RWPE1 (cell line): ENCODE data around the gene TEN1.
A peak's percentile ranks its signal among the peaks of the same experiment; 100 is the strongest.
"Not testable (repeated sequence)": the region's sequence is repeated elsewhere in the genome, so short reads cannot be mapped to it uniquely, and the experiment has no call there.

Experiments
- CTCF ChIA-PET: fragments of 350-600 bp; sonication (Branson Sonifier 250); formaldehyde crosslinking; extraction: SDS; loops from one replicate; lab custom pipeline; 2021; lab: Yijun Ruan, JAX
- POLR2A ChIA-PET: fragments of 400-600 bp; formaldehyde crosslinking; extraction: SDS; loops from one replicate; lab custom pipeline; 2020; ENCODE audit warnings: antibody characterized with exemption; ENCODE audit not compliant: low non-redundant PET; lab: Yijun Ruan, JAX
- DNase-seq: peaks from one replicate; pipeline ENCODE4 v3.0.0; 2012; ENCODE audit warnings: low spot score
- H3K27ac ChIP-seq: fragments of 450-650 bp; 2 replicates; pipeline ENCODE4 v1.5.1; 2017
- TF ChIP-seq, protein P1 (sequence below): fragments of 450-650 bp; conservative IDR thresholded peaks from 2 replicates; pipeline ENCODE4 v1.5.1; 2017; ENCODE audit warnings: low read depth, mild to moderate bottlenecking

TEN1 gene

DNA sequence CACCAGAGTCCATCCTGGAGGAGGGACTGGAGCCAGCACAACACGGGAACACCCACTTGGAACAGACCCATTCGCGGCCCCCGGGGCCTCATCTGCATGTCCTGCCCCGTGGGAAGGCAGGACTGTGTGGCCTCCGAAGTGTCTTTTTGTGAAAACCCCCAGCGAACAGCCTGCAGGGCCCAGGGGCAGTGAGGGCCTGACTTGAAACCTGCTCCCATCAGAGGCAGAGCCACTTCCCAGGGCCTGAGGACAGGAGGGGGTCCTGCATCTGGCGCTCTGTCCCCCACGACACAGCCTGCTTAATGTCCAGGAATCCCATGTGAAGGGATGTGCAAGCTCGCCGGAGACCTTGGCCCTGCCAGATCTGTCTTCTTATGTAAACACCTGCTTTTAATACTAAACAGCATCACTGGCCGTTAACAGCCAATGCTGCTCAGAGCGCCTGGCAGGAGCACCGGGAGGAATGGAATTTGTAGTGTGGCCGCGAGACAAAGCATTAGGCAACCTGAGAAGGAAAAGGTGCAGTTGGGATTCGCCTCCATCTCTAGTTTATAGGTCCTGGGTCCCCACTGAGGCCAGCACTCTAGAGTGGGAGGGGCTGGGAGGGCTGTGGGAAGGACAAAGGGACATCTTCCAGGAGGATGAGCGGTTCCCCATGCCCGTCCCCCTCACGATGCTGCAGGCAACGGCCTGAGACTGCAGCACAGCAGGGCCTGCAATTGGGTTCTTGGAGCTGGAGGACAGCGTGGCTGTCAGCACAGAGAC lies 57.6 kb downstream of the TEN1 start:
- TF ChIP-seq, protein P1, sequence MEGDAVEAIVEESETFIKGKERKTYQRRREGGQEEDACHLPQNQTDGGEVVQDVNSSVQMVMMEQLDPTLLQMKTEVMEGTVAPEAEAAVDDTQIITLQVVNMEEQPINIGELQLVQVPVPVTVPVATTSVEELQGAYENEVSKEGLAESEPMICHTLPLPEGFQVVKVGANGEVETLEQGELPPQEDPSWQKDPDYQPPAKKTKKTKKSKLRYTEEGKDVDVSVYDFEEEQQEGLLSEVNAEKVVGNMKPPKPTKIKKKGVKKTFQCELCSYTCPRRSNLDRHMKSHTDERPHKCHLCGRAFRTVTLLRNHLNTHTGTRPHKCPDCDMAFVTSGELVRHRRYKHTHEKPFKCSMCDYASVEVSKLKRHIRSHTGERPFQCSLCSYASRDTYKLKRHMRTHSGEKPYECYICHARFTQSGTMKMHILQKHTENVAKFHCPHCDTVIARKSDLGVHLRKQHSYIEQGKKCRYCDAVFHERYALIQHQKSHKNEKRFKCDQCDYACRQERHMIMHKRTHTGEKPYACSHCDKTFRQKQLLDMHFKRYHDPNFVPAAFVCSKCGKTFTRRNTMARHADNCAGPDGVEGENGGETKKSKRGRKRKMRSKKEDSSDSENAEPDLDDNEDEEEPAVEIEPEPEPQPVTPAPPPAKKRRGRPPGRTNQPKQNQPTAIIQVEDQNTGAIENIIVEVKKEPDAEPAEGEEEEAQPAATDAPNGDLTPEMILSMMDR: no peak
- no peak for DNase-seq
- CTCF ChIA-PET: interaction anchor here (1.8 kb wide), 1 partner anchor 22 kb away, joined by 9 read pairs; no protein-coding TSS in a partner anchor
- POLR2A ChIA-PET: no interaction called here
- peak overlapping the region; percentile 14 for H3K27ac ChIP-seq

GRCh38 chr17:76038050-76038449 lies 59.0 kb downstream of the TEN1 start:
- CTCF ChIA-PET: interaction anchor here (1.0 to 1.3 kb wide), 2 partner anchors 24 to 32 kb away, joined by 4 read pairs; no protein-coding TSS in a partner anchor
- POLR2A ChIA-PET: no interaction called here
- TF ChIP-seq, protein P1: no peak
- no peak for DNase-seq
- no peak overlapping the region for H3K27ac ChIP-seq

DNA sequence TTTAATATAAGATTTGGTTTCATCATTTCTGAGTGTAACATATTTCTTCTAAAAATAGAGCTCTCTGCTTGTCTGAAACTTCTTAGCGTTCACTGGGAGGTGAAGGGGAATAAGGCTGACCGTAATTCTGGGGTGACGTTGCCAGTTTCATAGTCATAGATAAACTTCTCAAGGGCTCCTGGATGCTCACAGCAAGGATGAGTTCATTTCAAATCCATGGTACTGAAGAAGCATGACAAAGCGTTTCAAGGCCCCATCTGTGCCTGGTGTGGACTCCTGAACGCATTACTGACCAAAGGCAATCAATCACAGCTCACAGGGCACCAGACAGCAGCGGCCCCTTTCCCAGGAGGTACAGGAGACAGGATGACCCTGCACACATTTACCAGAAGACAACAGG lies 60.1 kb downstream of the TEN1 start:
- TF ChIP-seq, protein P1: no peak
- peak overlapping the region; percentile 27 for H3K27ac ChIP-seq
- CTCF ChIA-PET: interaction anchor here (0.6 kb wide), 1 partner anchor 48 kb away, joined by 3 read pairs; no protein-coding TSS in a partner anchor
- POLR2A ChIA-PET: no interaction called here
- DNase-seq: no peak

GRCh38 chr17:76040376-76040775 lies 61.3 kb downstream of the TEN1 start:
- POLR2A ChIA-PET: no interaction called here
- TF ChIP-seq, protein P1: no peak
- H3K27ac ChIP-seq: no peak overlapping the region; the same call in 1 of the 2 replicates

GRCh38 chr17:76042868-76043267 lies 63.8 kb downstream of the TEN1 start:
- DNase-seq, H3K27ac ChIP-seq, POLR2A ChIA-PET, CTCF ChIA-PET: not testable (repeated sequence)

More at GRCh38 chr17:76040376-76040775, 61.3 kb downstream of the TEN1 start:
- no peak for DNase-seq
- CTCF ChIA-PET: no interaction called here

GRCh38 chr17:76044475-76045007 lies 65.5 kb downstream of the TEN1 start:
- CTCF ChIA-PET: not testable (repeated sequence)

DNA sequence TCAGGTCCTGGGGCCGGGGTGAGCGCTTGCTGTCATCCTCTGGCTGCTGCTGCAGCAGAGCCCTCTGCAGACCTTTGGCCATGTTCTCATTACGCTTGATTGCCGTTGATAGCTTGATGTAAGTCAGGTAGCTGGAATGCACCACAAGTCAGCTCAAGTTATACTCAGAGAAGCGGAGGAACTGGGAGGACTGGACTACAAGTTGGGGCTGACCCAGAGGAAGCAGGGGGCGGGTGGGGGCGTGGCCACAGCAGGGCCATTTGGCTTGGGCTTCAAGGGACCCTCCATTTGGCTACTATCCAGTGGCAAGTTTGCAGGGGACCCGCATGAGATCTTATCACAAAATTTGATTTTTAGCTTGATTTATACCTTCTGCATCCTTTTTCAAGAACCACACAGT lies 67.0 kb downstream of the TEN1 start:
- ChIA-PET CTCF (no interaction called here), POLR2A (no interaction called here)
- no peak overlapping the region for H3K27ac ChIP-seq
- peak; percentile 29 for DNase-seq
- TF ChIP-seq, protein P1: no peak

More at GRCh38 chr17:76044475-76045007, 65.5 kb downstream of the TEN1 start:
- DNase-seq, H3K27ac ChIP-seq, POLR2A ChIA-PET: not testable (repeated sequence)
